ENCODE results near the gene SOX1. TPM values are rescaled to one million over a fixed set of nuclear protein-coding genes. Genes with fewer than 3 reads are reported as not detected.

SOX1 gene
- total and polyA plus RNA-seq, 10 of the 15 experiments (the other 5 are each of a cell fraction or from before 2014, with no cell fraction given): not detected

DNA sequence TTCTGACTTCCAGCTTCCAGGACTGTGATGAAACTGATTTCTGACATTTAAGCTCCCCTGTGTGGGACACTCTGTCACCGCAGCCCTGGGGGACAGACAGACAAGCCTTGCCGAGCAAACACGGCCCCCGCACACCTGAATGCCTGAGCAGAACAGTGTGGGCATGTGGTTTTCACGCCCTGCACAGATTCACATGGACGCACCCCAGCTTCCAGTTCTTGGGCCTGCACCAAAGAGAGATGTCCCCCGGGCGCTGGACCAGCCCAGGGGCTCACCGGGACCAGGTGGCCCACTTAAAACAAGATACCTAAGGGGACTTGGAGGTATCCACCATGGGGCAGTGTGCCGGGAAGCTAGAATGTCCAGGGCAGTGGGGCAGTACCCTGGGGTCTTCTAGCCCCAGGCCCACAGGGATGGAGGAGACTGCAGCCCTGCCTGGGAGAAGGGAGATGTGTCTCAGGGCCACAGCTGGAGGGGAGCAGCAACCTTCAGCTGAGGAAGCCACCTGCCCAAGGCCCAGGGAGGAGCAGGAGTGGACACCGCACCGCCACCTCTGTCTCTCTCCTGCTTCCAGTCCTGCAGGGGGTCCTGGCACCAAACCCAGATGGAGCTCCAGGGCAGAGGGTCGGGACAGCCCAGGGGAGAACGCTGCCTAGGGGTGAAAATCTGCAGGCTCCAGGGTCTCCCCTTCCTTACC is 50.5 kb downstream of the SOX1 start:
- in situ Hi-C loops (cut with MboI): no loop called here
- RAD21 ChIA-PET (ENCODE audit: unreplicated experiment): no interaction called here
- TF ChIP-seq ZNF217 (IDR thresholded peaks at IDR 0.05) (no peak), YY1 (IDR thresholded peaks at IDR 0.05; ENCODE audit: low read depth, low read length) (no peak), FOS (IDR thresholded peaks at IDR 0.05; ENCODE audit: borderline replicate concordance, extremely low read depth, insufficient read length) (no peak), SUPT20H (IDR thresholded peaks at IDR 0.05; ENCODE audit: borderline replicate concordance, control insufficient read depth, low read depth, low read length) (no peak), NFXL1 (IDR thresholded peaks at IDR 0.05; ENCODE audit: borderline replicate concordance) (no peak), CEBPB (IDR thresholded peaks at IDR 0.05; ENCODE audit: borderline replicate concordance in 1 of 2, low read depth in 2 of 2, low read length in 2 of 2) (no peak), SMAD5 (IDR thresholded peaks at IDR 0.05; ENCODE audit: low read depth) (no peak), NFYB (IDR thresholded peaks at IDR 0.05; ENCODE audit: insufficient read depth, low read depth, low read length) (no peak), SREBF1 (IDR thresholded peaks at IDR 0.05; ENCODE audit: low read length) (no peak), SIX5 (IDR thresholded peaks at IDR 0.05; ENCODE audit: low read depth, low read length, severe bottlenecking) (no peak)
- TF ChIP-seq, protein P1, sequence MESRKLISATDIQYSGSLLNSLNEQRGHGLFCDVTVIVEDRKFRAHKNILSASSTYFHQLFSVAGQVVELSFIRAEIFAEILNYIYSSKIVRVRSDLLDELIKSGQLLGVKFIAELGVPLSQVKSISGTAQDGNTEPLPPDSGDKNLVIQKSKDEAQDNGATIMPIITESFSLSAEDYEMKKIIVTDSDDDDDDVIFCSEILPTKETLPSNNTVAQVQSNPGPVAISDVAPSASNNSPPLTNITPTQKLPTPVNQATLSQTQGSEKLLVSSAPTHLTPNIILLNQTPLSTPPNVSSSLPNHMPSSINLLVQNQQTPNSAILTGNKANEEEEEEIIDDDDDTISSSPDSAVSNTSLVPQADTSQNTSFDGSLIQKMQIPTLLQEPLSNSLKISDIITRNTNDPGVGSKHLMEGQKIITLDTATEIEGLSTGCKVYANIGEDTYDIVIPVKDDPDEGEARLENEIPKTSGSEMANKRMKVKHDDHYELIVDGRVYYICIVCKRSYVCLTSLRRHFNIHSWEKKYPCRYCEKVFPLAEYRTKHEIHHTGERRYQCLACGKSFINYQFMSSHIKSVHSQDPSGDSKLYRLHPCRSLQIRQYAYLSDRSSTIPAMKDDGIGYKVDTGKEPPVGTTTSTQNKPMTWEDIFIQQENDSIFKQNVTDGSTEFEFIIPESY (IDR thresholded peaks at IDR 0.05): no peak
- TF ChIP-seq, protein P2, sequence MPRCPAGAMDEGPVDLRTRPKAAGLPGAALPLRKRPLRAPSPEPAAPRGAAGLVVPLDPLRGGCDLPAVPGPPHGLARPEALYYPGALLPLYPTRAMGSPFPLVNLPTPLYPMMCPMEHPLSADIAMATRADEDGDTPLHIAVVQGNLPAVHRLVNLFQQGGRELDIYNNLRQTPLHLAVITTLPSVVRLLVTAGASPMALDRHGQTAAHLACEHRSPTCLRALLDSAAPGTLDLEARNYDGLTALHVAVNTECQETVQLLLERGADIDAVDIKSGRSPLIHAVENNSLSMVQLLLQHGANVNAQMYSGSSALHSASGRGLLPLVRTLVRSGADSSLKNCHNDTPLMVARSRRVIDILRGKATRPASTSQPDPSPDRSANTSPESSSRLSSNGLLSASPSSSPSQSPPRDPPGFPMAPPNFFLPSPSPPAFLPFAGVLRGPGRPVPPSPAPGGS (IDR thresholded peaks at IDR 0.05; ENCODE audit: borderline replicate concordance, insufficient read depth, low read depth, low read length, poor library complexity, severe bottlenecking): no peak
- TF ChIP-seq, protein P3, sequence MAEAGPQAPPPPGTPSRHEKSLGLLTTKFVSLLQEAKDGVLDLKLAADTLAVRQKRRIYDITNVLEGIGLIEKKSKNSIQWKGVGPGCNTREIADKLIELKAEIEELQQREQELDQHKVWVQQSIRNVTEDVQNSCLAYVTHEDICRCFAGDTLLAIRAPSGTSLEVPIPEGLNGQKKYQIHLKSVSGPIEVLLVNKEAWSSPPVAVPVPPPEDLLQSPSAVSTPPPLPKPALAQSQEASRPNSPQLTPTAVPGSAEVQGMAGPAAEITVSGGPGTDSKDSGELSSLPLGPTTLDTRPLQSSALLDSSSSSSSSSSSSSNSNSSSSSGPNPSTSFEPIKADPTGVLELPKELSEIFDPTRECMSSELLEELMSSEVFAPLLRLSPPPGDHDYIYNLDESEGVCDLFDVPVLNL (IDR thresholded peaks at IDR 0.05; ENCODE audit: low read depth, low read length): no peak
- TF ChIP-seq, protein P4, sequence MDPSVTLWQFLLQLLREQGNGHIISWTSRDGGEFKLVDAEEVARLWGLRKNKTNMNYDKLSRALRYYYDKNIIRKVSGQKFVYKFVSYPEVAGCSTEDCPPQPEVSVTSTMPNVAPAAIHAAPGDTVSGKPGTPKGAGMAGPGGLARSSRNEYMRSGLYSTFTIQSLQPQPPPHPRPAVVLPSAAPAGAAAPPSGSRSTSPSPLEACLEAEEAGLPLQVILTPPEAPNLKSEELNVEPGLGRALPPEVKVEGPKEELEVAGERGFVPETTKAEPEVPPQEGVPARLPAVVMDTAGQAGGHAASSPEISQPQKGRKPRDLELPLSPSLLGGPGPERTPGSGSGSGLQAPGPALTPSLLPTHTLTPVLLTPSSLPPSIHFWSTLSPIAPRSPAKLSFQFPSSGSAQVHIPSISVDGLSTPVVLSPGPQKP (IDR thresholded peaks at IDR 0.05; ENCODE audit: low read depth, low read length): no peak

More for the DNA sequence above, 50.5 kb downstream of the SOX1 start:
- H3K9me3 ChIP-seq (replicated peaks; ENCODE audit: control insufficient read depth, insufficient read depth, low read length): no peaks in the 10 kb centered on the region; the same call in 2 of the 3 replicates
- POLR2A ChIA-PET: no interaction called here
- no peak overlapping the region for H3K4me3 ChIP-seq
- DNase-seq (ENCODE audit: low read depth, low spot score) (no peak), ATAC-seq (no peak), FAIRE-seq (no peak)
- H3K27ac ChIP-seq (ENCODE audit: control insufficient read depth, insufficient read depth): no peak overlapping the region
- no peak overlapping the region for H3K9ac ChIP-seq (ENCODE audit: control insufficient read depth, insufficient read depth, low read length)
- H3K4me2 ChIP-seq (ENCODE audit: control insufficient read depth, insufficient read depth): no peak overlapping the region
- no peaks in the 10 kb centered on the region for H3K27me3 ChIP-seq (replicated peaks in 1 of 2; ENCODE audit: control insufficient read depth in 2 of 2, insufficient read depth in 2 of 2, low read length in 1 of 2)
- WGBS (ENCODE audit: insufficient coverage, insufficient replicate concordance, low lambda C conversion rate, missing lambda C conversion rate): 36% methylated on average over 14 of the region's 14 CpGs
- H3K79me2 ChIP-seq (ENCODE audit: control insufficient read depth, insufficient read depth, low read length): no peaks in the 10 kb centered on the region
- no peaks in the 10 kb centered on the region for H3K36me3 ChIP-seq (ENCODE audit: control insufficient read depth in 2 of 2, insufficient read depth in 2 of 2, low read length in 1 of 2)
- no peaks in the 10 kb centered on the region for H4K20me1 ChIP-seq (ENCODE audit: control insufficient read depth, insufficient read depth)
- H2AFZ ChIP-seq (ENCODE audit: control insufficient read depth, low read depth, low read length): no peak overlapping the region
- BruUV-seq (replicated peaks): no TSS peak
- intact Hi-C loops (cut with micrococcal nuclease; ENCODE audit: unreplicated experiment): no loop called here
- H3K4me1 ChIP-seq (ENCODE audit: control insufficient read depth, insufficient read depth, low read length): no peaks in the 10 kb centered on the region
- SMC1A ChIA-PET (ENCODE audit: uncharacterized antibody, unreplicated experiment): no interaction called here
- CTCF ChIA-PET: no interaction called here
